IMR-90 (cell line): ENCODE measurements around the gene MLKL. TPM values are rescaled to one million over a fixed set of nuclear protein-coding genes. Genes with fewer than 3 reads are reported as not detected.

Source experiments
- ATAC-seq: fragments of 200-7000 bp; cut with Tn5 transposase; 2 replicates; pipeline ENCODE4 v1.9.1; 2020; ENCODE audit warnings: low read depth, mild to moderate bottlenecking, moderate library complexity
- BruUV-seq: library from RNA; stranded (reverse); fragments of 400-500 nt; replicated peaks from 2 replicates; lab custom pipeline; 2021; lab: Mats Ljungman, UMichigan
- CTCF ChIA-PET: fragments of 300-600 bp; formaldehyde crosslinking; extraction: SDS; loops from one replicate; lab custom pipeline; 2021; ENCODE audit warnings: antibody characterized with exemption; lab: Yijun Ruan, JAX
- POLR2A ChIA-PET: fragments of 300-600 bp; sonication (Branson Sonifier 250); formaldehyde crosslinking; loops from one replicate; lab custom pipeline; 2022; ENCODE audit warnings: antibody characterized with exemption; ENCODE audit not compliant: unreplicated experiment; lab: Charles Lee
- DNase-seq: peaks from one replicate; pipeline ENCODE4 v3.0.0; 2013
- H2AFZ ChIP-seq: replicated peaks from 2 replicates; pipeline ENCODE3; 2013; ENCODE audit warnings: low read length, mild to moderate bottlenecking; ENCODE audit not compliant: poor library complexity
- H2AK5ac ChIP-seq: 2 replicates; pipeline ENCODE4 v1.6.1; 2013; ENCODE audit warnings: low read depth, low read length, inconsistent platforms
- H2AK9ac ChIP-seq: replicated peaks from 2 replicates; pipeline ENCODE3; 2013; ENCODE audit warnings: mild to moderate bottlenecking, low read depth, low read length, moderate library complexity; ENCODE audit not compliant: poor library complexity
- H2BK120ac ChIP-seq: 2 replicates; pipeline ENCODE4 v1.6.1; 2013; ENCODE audit warnings: low read depth, low read length, inconsistent platforms
- H2BK15ac ChIP-seq: 3 replicates; pipeline ENCODE4 v1.6.1; 2013; ENCODE audit warnings: low read depth, low read length, inconsistent platforms
- H2BK20ac ChIP-seq: 2 replicates; pipeline ENCODE4 v1.6.1; 2013; ENCODE audit warnings: low read depth, mild to moderate bottlenecking, inconsistent platforms, low read length, moderate library complexity
- H2BK5ac ChIP-seq: 2 replicates; pipeline ENCODE4 v1.6.1; 2013; ENCODE audit warnings: mild to moderate bottlenecking, low read depth, low read length, inconsistent platforms; ENCODE audit not compliant: poor library complexity, severe bottlenecking
- H3K14ac ChIP-seq: replicated peaks from 2 replicates; pipeline ENCODE4 v1.6.1; 2013; ENCODE audit warnings: low read depth, low read length, inconsistent platforms
- H3K18ac ChIP-seq: 2 replicates; pipeline ENCODE4 v1.6.1; 2013; ENCODE audit warnings: low read depth, low read length, control low read depth
- H3K23ac ChIP-seq: 2 replicates; pipeline ENCODE4 v1.6.1; 2013; ENCODE audit warnings: low read depth, low read length, inconsistent platforms
- H3K27ac ChIP-seq: 2 replicates; pipeline ENCODE4 v1.5.1; 2013; ENCODE audit warnings: mild to moderate bottlenecking, control low read depth, low read length; ENCODE audit not compliant: insufficient read depth
- H3K27me3 ChIP-seq: 2 replicates; pipeline ENCODE4 v1.6.1; 2013; ENCODE audit warnings: low read length; ENCODE audit not compliant: control insufficient read depth, insufficient read depth
- H3K36me3 ChIP-seq: 2 replicates; pipeline ENCODE4 v1.6.1; 2013; ENCODE audit warnings: low read length, mixed read lengths; ENCODE audit not compliant: control insufficient read depth, insufficient read depth
- H3K4ac ChIP-seq: 2 replicates; pipeline ENCODE4 v1.6.1; 2013; ENCODE audit warnings: low read depth, low read length, inconsistent platforms
- H3K4me1 ChIP-seq: 2 replicates; pipeline ENCODE4 v1.6.1; 2013; ENCODE audit warnings: low read length, mixed read lengths; ENCODE audit not compliant: control insufficient read depth, insufficient read depth
- H3K4me2 ChIP-seq: 2 replicates; pipeline ENCODE4 v1.6.1; 2013; ENCODE audit warnings: low read depth, mild to moderate bottlenecking, control low read depth, low read length, moderate library complexity
- H3K4me3 ChIP-seq: 2 replicates; pipeline ENCODE4 v1.5.1; 2013; ENCODE audit warnings: low read depth, mild to moderate bottlenecking, control low read depth, low read length, moderate library complexity; ENCODE audit not compliant: insufficient read depth
- H3K56ac ChIP-seq: 2 replicates; pipeline ENCODE4 v1.6.1; 2013; ENCODE audit warnings: low read length, inconsistent platforms; ENCODE audit not compliant: insufficient read depth; ENCODE audit errors: extremely low read depth
- H3K79me1 ChIP-seq, 2 experiments: 2 replicates each; pipeline ENCODE4 v1.6.1; 2013; ENCODE audit warnings: low read length in 2 of 2, inconsistent platforms in 1 of 2, low read depth in 1 of 2
- H3K9ac ChIP-seq: 2 replicates; pipeline ENCODE4 v1.6.1; 2013; ENCODE audit warnings: low read depth, low read length, control low read depth
- H3K9me1 ChIP-seq: 2 replicates; pipeline ENCODE4 v1.6.1; 2013; ENCODE audit warnings: low read length, inconsistent platforms; ENCODE audit not compliant: insufficient read depth
- H3K9me3 ChIP-seq: 2 replicates; pipeline ENCODE4 v1.6.1; 2013; ENCODE audit warnings: low read length; ENCODE audit not compliant: control insufficient read depth, insufficient read depth
- H4K20me1 ChIP-seq: 2 replicates; pipeline ENCODE4 v1.6.1; 2013; ENCODE audit warnings: low read length, inconsistent platforms; ENCODE audit not compliant: insufficient read depth
- H4K5ac ChIP-seq: 2 replicates; pipeline ENCODE4 v1.6.1; 2013; ENCODE audit warnings: mild to moderate bottlenecking, low read depth, low read length, control low read depth
- H4K8ac ChIP-seq, 2 experiments: 2 replicates each; pipeline ENCODE4 v1.6.1; 2013; ENCODE audit warnings: low read depth in 2 of 2, low read length in 2 of 2, control low read depth in 1 of 2, inconsistent platforms in 1 of 2
- H4K91ac ChIP-seq: 2 replicates; pipeline ENCODE4 v1.6.1; 2013; ENCODE audit warnings: low read depth, low read length, inconsistent platforms; ENCODE audit not compliant: insufficient read depth
- BHLHE40 ChIP-seq: fragments of 150-350 bp; IDR thresholded peaks from 2 replicates; pipeline ENCODE4 v1.6.1; 2016; ENCODE audit warnings: mild to moderate bottlenecking, low read depth, low read length
- CHD1 ChIP-seq: IDR thresholded peaks from 2 replicates; pipeline ENCODE4 v1.6.1; 2012; ENCODE audit warnings: low read depth, low read length, improper control_type of control experiment
- MAFK ChIP-seq: IDR thresholded peaks from 2 replicates; pipeline ENCODE4 v1.6.1; 2012; ENCODE audit warnings: low read depth, low read length, improper control_type of control experiment
- MAZ ChIP-seq: IDR thresholded peaks from 2 replicates; pipeline ENCODE4 v1.6.1; 2012; ENCODE audit warnings: low read depth, mild to moderate bottlenecking, low read length, improper control_type of control experiment, moderate library complexity, borderline replicate concordance
- RCOR1 ChIP-seq: IDR thresholded peaks from 2 replicates; pipeline ENCODE4 v1.6.1; 2012; ENCODE audit warnings: mild to moderate bottlenecking, low read length, improper control_type of control experiment; ENCODE audit not compliant: insufficient replicate concordance
- USF2 ChIP-seq: fragments of 150-350 bp; IDR thresholded peaks from 2 replicates; pipeline ENCODE4 v1.6.1; 2017; ENCODE audit warnings: mild to moderate bottlenecking, antibody characterized with exemption, low read length, low read depth
- WGBS, 2 experiments: methylation state at CpG; one replicate each; pipeline versions ENCODE4 v1.1.5 to v1.1.7; 2013; ENCODE audit warnings: missing lambda C conversion rate in 2 of 2; ENCODE audit not compliant: insufficient read length in 1 of 2; ENCODE audit errors: extremely low coverage in 2 of 2; 5-methylcytosine and 5-hydroxymethylcytosine counted together
- dilution Hi-C: fragments of 300-500 bp; cut with HindIII; formaldehyde crosslinking; loops from one replicate; pipeline ENCODE4 v1.14.3; 2018; ENCODE audit warnings: low sequenced_read_pairs; ENCODE audit not compliant: unreplicated experiment
- in situ Hi-C: fragments of 300-500 bp; cut with MboI; formaldehyde crosslinking; loops from 3 replicates; pipeline ENCODE4 v1.14.3; 2019; ENCODE audit warnings: low sequenced_read_pairs, inconsistent platforms, mixed read lengths
- intact Hi-C: fragments of 100-400 bp; cut with micrococcal nuclease; formaldehyde crosslinking; loops from 2 replicates; pipeline ENCODE4 v1.10.0; 2022
- polyA plus RNA-seq, 3 experiments: library from polyadenylated mRNA; depleted of rRNA; stranded (reverse); fragments of >200 nt; gene quantifications; 2 replicates each; pipeline ENCODE4 v1.2.3, GENCODE V29; 2012; ENCODE audit warnings: low replicate concordance in 1 of 3
- total RNA-seq: library from RNA; depleted of rRNA; stranded (reverse); fragments of >200 nt; gene quantifications from 2 replicates; pipeline ENCODE4 v1.2.3, GENCODE V29; 2012

Gene MLKL
- total and polyA plus RNA-seq, 2 of the 4 experiments (the other 2 are of a cell fraction) = 3.6 to 4.5 TPM

DNA sequence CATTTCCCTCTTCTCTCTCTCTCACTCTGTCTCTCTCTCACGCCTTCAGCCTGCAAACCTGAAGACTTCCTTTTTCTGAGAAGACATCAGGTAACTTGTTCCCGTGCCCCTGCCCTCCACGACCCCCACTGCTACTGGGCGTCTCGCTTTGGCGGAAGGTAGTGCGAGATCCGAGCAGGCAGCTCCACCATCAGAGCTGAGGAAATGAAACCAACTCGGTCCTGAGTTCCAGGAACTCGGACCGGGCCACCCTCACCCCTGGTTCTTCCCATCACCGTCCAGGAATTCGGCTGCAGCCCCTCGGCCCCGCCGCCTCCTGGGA lies 585 bp downstream of the MLKL start:
- intact Hi-C loops = no loop called here
- CTCF ChIA-PET = interaction anchor here (1.4 to 3.2 kb wide), 2 partner anchors 40 to 162 kb away, joined by 5 to 22 read pairs; no protein-coding TSS in a partner anchor
- Histone ChIP-seq H3K18ac (peak overlapping the region; percentile 75), H2BK120ac (peak overlapping the region; percentile 79; the same call in 1 of the 2 replicates), H2BK20ac (peak overlapping the region; percentile 20; the same call in 1 of the 2 replicates), H3K9ac (peak overlapping the region; percentile 84), H3K4me1 (no peaks in the 10 kb centered on the region), H3K4ac (peak overlapping the region; percentile 88), H3K4me3 (peak overlapping the region; percentile 78), H3K9me3 (no peaks in the 10 kb centered on the region), H3K23ac (peak overlapping the region; percentile 90), H2AFZ (peak overlapping the region; percentile 99), H2BK5ac (peak overlapping the region; percentile 47), H2AK5ac (no peak overlapping the region), H3K9me1 (0 out of 2 replicates have a peak, but pooled peaks cover 3% of the 10 kb centered on the region), H2AK9ac (peak overlapping the region; percentile 94), H2BK15ac (peak overlapping the region; percentile 20; the same call in 1 of the 3 replicates), H4K91ac (peak overlapping the region; percentile 67), H3K56ac (peak overlapping the region; percentile 26; the same call in 1 of the 2 replicates), H4K8ac (peak overlapping the region; percentile 25 to 68), H3K27ac (peak overlapping the region; percentile 47), H3K27me3 (no peaks in the 10 kb centered on the region), H4K5ac (peak overlapping the region; percentile 91), H3K36me3 (0 out of 2 replicates have a peak, but pooled peaks cover 1% of the 10 kb centered on the region), H4K20me1 (no peaks in the 10 kb centered on the region), H3K79me1 (peaks cover 7 to 14% of the 10 kb centered on the region in 2 experiments; a peak in 3 of 4 replicates), H3K14ac (peak overlapping the region; percentile 54), H3K4me2 (peak overlapping the region; percentile 99)
- in situ Hi-C loops = no loop called here
- WGBS, 2 experiments = 15% methylated on average over 8 of the region's 16 CpGs; no CpG with 5 or more reads in 1 of the 2 experiments
- POLR2A ChIA-PET = no interaction called here
- no TSS peak for BruUV-seq
- no peak for TF ChIP-seq MAFK
- TF ChIP-seq CHD1 = no peak
- TF ChIP-seq USF2 = no peak
- TF ChIP-seq RCOR1 = no peak
- no peak for TF ChIP-seq MAZ
- TF ChIP-seq BHLHE40 = no peak
- ATAC-seq (peak; percentile 31), DNase-seq (no peak)
- dilution Hi-C loops = no loop called here
